ENCODE measurements around the gene AICDA. TPM values are rescaled to one million over a fixed set of nuclear protein-coding genes. Genes with fewer than 3 reads are reported as not detected.
"Not testable (repeated sequence)": the region's sequence is repeated elsewhere in the genome, so short reads cannot be mapped to it uniquely, and the experiment has no call there.

The AICDA gene
- total and polyA plus RNA-seq, 10 of the 15 experiments (the other 5 are each of a cell fraction or from before 2014, with no cell fraction given), result 9.4 to 24.9 (median 16.6) TPM

DNA sequence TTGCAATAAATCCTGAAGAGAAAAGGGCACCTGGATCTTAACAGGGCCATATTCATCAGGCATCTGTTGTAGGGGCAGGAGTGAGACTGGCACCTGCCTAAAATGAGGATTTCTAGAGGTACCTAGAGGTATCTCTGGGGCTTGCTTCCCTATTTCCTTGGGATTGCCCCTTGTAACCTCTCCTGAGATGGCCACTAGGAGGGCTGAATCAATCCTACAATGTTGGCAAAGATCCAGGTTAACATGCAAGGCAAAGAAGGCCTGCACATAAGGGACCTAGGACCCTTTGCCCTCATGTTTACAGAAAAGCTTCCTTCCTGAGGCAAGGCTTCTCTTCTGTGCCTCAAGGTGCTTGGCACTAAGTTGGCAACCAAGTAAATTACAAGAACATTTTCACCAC lies 46.1 kb downstream of the AICDA start:
- peaks cover 4% of the 10 kb centered on the region; the same call in 2 of the 3 replicates for H3K9me3 ChIP-seq (replicated peaks; ENCODE audit: control insufficient read depth, insufficient read depth, low read length)
- no peaks in the 10 kb centered on the region for H3K4me1 ChIP-seq (ENCODE audit: control insufficient read depth, insufficient read depth, low read length)
- no peaks in the 10 kb centered on the region for H3K79me2 ChIP-seq (ENCODE audit: control insufficient read depth, insufficient read depth, low read length)
- in situ Hi-C loops (cut with MboI), result no loop called here
- no peak for TF ChIP-seq RB1 (IDR thresholded peaks at IDR 0.05; ENCODE audit: borderline replicate concordance)
- no peak for TF ChIP-seq MTA3 (IDR thresholded peaks at IDR 0.05; ENCODE audit: borderline replicate concordance, low read length)
- no peak for TF ChIP-seq ZNF384 (IDR thresholded peaks at IDR 0.05; ENCODE audit: borderline replicate concordance, low read depth, low read length)
- FAIRE-seq (no peak), ATAC-seq (no peak), DNase-seq (ENCODE audit: low read depth, low spot score) (no peak)
- H3K4me3 ChIP-seq, result no peak overlapping the region
- H2AFZ ChIP-seq (ENCODE audit: control insufficient read depth, low read depth, low read length), result no peak overlapping the region
- intact Hi-C loops (cut with micrococcal nuclease; ENCODE audit: unreplicated experiment), result no loop called here
- ChIA-PET CTCF (no interaction called here), RAD21 (ENCODE audit: unreplicated experiment) (no interaction called here), POLR2A (no interaction called here), SMC1A (ENCODE audit: uncharacterized antibody, unreplicated experiment) (no interaction called here)
- no peak overlapping the region for H3K27ac ChIP-seq (ENCODE audit: control insufficient read depth, insufficient read depth)
- no peaks in the 10 kb centered on the region for H3K27me3 ChIP-seq (replicated peaks in 1 of 2; ENCODE audit: control insufficient read depth in 2 of 2, insufficient read depth in 2 of 2, low read length in 1 of 2)
- no peaks in the 10 kb centered on the region for H3K36me3 ChIP-seq (ENCODE audit: control insufficient read depth in 2 of 2, insufficient read depth in 2 of 2, low read length in 1 of 2)
- H3K9ac ChIP-seq (ENCODE audit: control insufficient read depth, insufficient read depth, low read length), result no peak overlapping the region
- no TSS peak for BruUV-seq (replicated peaks)
- H4K20me1 ChIP-seq (ENCODE audit: control insufficient read depth, insufficient read depth), result no peaks in the 10 kb centered on the region
- H3K4me2 ChIP-seq (ENCODE audit: control insufficient read depth, insufficient read depth), result no peak overlapping the region

- H3K27ac ChIP-seq (ENCODE audit: control insufficient read depth, insufficient read depth); intact Hi-C loops (cut with micrococcal nuclease; ENCODE audit: unreplicated experiment); ATAC-seq; H3K27me3 ChIP-seq (replicated peaks in 1 of 2; ENCODE audit: control insufficient read depth in 2 of 2, insufficient read depth in 2 of 2, low read length in 1 of 2); H3K4me1 ChIP-seq (ENCODE audit: control insufficient read depth, insufficient read depth, low read length); BruUV-seq (replicated peaks); H3K36me3 ChIP-seq (ENCODE audit: control insufficient read depth in 2 of 2, insufficient read depth in 2 of 2, low read length in 1 of 2); H3K4me2 ChIP-seq (ENCODE audit: control insufficient read depth, insufficient read depth); H3K9me3 ChIP-seq (replicated peaks; ENCODE audit: control insufficient read depth, insufficient read depth, low read length); H2AFZ ChIP-seq (ENCODE audit: control insufficient read depth, low read depth, low read length); H3K4me3 ChIP-seq; H4K20me1 ChIP-seq (ENCODE audit: control insufficient read depth, insufficient read depth); in situ Hi-C loops (cut with MboI); RAD21 ChIA-PET (ENCODE audit: unreplicated experiment); H3K9ac ChIP-seq (ENCODE audit: control insufficient read depth, insufficient read depth, low read length); POLR2A ChIA-PET; SMC1A ChIA-PET (ENCODE audit: uncharacterized antibody, unreplicated experiment); H3K79me2 ChIP-seq (ENCODE audit: control insufficient read depth, insufficient read depth, low read length); DNase-seq (ENCODE audit: low read depth, low spot score): not testable (repeated sequence)
- 85% methylated on average over 2 of the region's 2 CpGs for WGBS (ENCODE audit: insufficient coverage, insufficient replicate concordance, low lambda C conversion rate, missing lambda C conversion rate)
- CTCF ChIA-PET, result interaction anchor here (0.6 kb wide), 1 partner anchor 22 kb away, joined by 5 read pairs; no protein-coding TSS in a partner anchor
- peak; percentile 93 for FAIRE-seq
These were observed 46.6 kb downstream of the AICDA start for GRCh38 chr12:8566052-8566451.

All from GM12878 (cell line).